ENCODE results near the gene ADGRV1.

GRCh38 chr5:90581956-90582355, 23.4 kb downstream of the ADGRV1 start:
- TF ChIP-seq SMC3 (conservative IDR thresholded peaks at IDR 0.05; ENCODE audit: poor library complexity) (no peak), POLR2AphosphoS5 (IDR thresholded peaks at IDR 0.05) (no peak), CTCF (IDR thresholded peaks at IDR 0.05; ENCODE audit: poor library complexity, severe bottlenecking) (no peak), MXI1 (conservative IDR thresholded peaks at IDR 0.05; ENCODE audit: poor library complexity, severe bottlenecking) (no peak), REST (IDR thresholded peaks at IDR 0.05; ENCODE audit: borderline replicate concordance) (no peak), EZH2 (IDR thresholded peaks at IDR 0.05; ENCODE audit: borderline replicate concordance, insufficient read depth, low read length, poor library complexity, severe bottlenecking) (no peak)

Data from neural cell (in vitro differentiated cells).